HG02642 (cell line): ENCODE measurements around the gene LYVE1.

Experiments used
- ATAC-seq: cut with Tn5 transposase; IDR thresholded peaks from one replicate; pipeline ENCODE4 v1.9.1; 2021; ENCODE audit warnings: mild to moderate bottlenecking; ENCODE audit not compliant: unreplicated experiment, poor library complexity

Gene LYVE1

GRCh38 chr11:10528121-10528520 is 40.3 kb downstream of the LYVE1 start:
- ATAC-seq = no peak

- peak; percentile 69 for ATAC-seq
These were observed 41.2 kb downstream of the LYVE1 start for GRCh38 chr11:10526974-10527918.

GRCh38 chr11:10524471-10524870 is 44.0 kb downstream of the LYVE1 start:
- no peak for ATAC-seq

GRCh38 chr11:10522921-10523320 is 45.5 kb downstream of the LYVE1 start:
- no peak for ATAC-seq

GRCh38 chr11:10522276-10522675 is 46.2 kb downstream of the LYVE1 start:
- no peak for ATAC-seq

GRCh38 chr11:10520562-10520961 is 47.9 kb downstream of the LYVE1 start:
- ATAC-seq = no peak

GRCh38 chr11:10519630-10520029 is 48.8 kb downstream of the LYVE1 start:
- no peak for ATAC-seq

- no peak for ATAC-seq
These were observed 49.6 kb downstream of the LYVE1 start for GRCh38 chr11:10518891-10519290.

- ATAC-seq = no peak
These were observed 50.3 kb downstream of the LYVE1 start for GRCh38 chr11:10518123-10518522.

- ATAC-seq = no peak
These were observed 53.0 kb downstream of the LYVE1 start for GRCh38 chr11:10515418-10515817.

- no peak for ATAC-seq
These were observed 53.8 kb downstream of the LYVE1 start for GRCh38 chr11:10514709-10515108.

- ATAC-seq = no peak
These were observed 54.3 kb downstream of the LYVE1 start for GRCh38 chr11:10514202-10514601.

- no peak for ATAC-seq
These were observed 57.3 kb downstream of the LYVE1 start for GRCh38 chr11:10511181-10511621.
